SU-DHL-6 (cell line): ENCODE data around the gene UNC5A.

ENCODE experiments used
- EZH2phosphoT487 ChIP-seq: fragments of 200-600 bp; sonication (generic), shearing (Covaris generic); conservative IDR thresholded peaks from 2 replicates; pipeline ENCODE4 v1.6.1; 2018; ENCODE audit warnings: mild to moderate bottlenecking, antibody characterized with exemption, low read length, moderate library complexity, mixed read lengths
- TF ChIP-seq, protein P1 (sequence below): fragments of 200-600 bp; sonication (generic); IDR thresholded peaks from one replicate; pipeline ENCODE4 v1.5.1; 2017; ENCODE audit warnings: antibody characterized with exemption, mild to moderate bottlenecking, low read length, moderate library complexity; ENCODE audit not compliant: insufficient read depth, poor library complexity, severe bottlenecking

DNA sequence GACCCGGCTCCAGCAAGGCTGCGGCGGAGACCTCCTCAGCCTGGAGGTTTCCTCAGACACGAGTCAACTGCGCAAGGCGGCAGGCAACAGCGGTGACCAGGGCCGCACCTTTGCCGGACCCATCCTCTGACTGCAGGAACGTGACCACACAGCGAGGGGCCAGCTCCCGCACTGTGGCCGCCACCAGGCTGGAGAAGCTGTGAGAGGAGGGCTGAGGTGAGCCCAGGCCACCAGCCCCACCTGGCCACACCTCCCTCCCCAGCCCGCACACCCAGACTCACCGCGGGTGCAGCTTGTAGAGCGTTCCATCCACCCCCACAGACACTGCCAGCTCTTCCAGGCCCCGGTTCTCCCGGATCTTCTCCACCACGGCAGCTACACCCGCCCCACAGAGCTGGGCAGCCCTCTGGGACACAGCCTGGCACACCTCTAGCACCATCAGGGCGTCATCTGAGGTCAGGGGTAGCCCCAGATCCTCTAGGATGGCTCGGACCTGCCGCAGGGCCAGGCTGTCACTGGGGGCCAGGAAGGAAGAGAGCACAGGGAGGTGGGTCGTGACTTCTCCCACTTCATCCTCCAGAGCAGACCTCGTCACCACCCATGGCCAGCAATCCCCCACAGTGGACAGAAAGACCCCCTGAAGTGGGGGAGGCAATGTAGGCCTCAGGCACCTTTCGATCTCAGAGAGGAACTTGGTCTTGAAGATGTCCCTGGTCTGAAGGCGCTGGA is 70.8 kb downstream of the UNC5A start:
- TF ChIP-seq, protein P1, sequence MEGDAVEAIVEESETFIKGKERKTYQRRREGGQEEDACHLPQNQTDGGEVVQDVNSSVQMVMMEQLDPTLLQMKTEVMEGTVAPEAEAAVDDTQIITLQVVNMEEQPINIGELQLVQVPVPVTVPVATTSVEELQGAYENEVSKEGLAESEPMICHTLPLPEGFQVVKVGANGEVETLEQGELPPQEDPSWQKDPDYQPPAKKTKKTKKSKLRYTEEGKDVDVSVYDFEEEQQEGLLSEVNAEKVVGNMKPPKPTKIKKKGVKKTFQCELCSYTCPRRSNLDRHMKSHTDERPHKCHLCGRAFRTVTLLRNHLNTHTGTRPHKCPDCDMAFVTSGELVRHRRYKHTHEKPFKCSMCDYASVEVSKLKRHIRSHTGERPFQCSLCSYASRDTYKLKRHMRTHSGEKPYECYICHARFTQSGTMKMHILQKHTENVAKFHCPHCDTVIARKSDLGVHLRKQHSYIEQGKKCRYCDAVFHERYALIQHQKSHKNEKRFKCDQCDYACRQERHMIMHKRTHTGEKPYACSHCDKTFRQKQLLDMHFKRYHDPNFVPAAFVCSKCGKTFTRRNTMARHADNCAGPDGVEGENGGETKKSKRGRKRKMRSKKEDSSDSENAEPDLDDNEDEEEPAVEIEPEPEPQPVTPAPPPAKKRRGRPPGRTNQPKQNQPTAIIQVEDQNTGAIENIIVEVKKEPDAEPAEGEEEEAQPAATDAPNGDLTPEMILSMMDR = no peak
- TF ChIP-seq EZH2phosphoT487 = no peak
